Prostate gland (tissue), 2 donors: ENCODE measurements around the gene PGP.
"Not testable (repeated sequence)": the region's sequence is repeated elsewhere in the genome, so short reads cannot be mapped to it uniquely, and the experiment has no call there.

Source experiments
- CTCF ChIP-seq, 4 experiments: fragments of 200-600 bp in 2 of 4; fragments of 450-650 bp in 2 of 4; sonication (generic) in 2 of 4; IDR thresholded peaks; 1 replicate in 3 of 4; 2 replicates in 1 of 4; pipeline ENCODE4 v1.5.1; 2016 to 2019; ENCODE audit warnings: antibody characterized with exemption in 4 of 4, mild to moderate bottlenecking in 2 of 4, moderate library complexity in 2 of 4
- POLR2AphosphoS5 ChIP-seq: sonication (generic); formaldehyde crosslinking; IDR thresholded peaks from one replicate; pipeline ENCODE4 v1.6.1; 2017; ENCODE audit warnings: antibody characterized with exemption

- not testable (repeated sequence) for TF ChIP-seq CTCF (IDR thresholded peaks at IDR 0.05); POLR2AphosphoS5
These were observed 43.9 kb upstream of the PGP start for GRCh38 chr16:2258530-2258929.
